ENCODE data around the gene KIDINS220. TPM values are rescaled to one million over a fixed set of nuclear protein-coding genes. Genes with fewer than 3 reads are reported as not detected.
A peak's percentile ranks its signal among the peaks of the same experiment; 100 is the strongest.

The KIDINS220 gene
- total RNA-seq, 1 experiment from 2014 or later: 29.3 TPM

- H4K5ac ChIP-seq (ENCODE audit: insufficient read length, low read depth, low read length): no peak overlapping the region
- Mint-ChIP-seq H3K9me3 (no peaks in the 10 kb centered on the region), H3K4me1 (peaks cover 9 to 14% of the 10 kb centered on the region in 2 experiments), H3K4me3 (peak overlapping the region; percentile 99), H3K27me3 (ENCODE audit: low read depth) (peaks cover 3% of the 10 kb centered on the region; the same call in 1 of the 2 replicates), H3K27ac (no peak overlapping the region), H3K36me3 (ENCODE audit: insufficient read depth in 1 of 3, low read depth in 3 of 3) (no peaks in the 10 kb centered on the region)
- H3K56ac ChIP-seq (ENCODE audit: insufficient read length, low read depth, low read length): no peak overlapping the region
- no peak overlapping the region for H4K8ac ChIP-seq (replicated peaks; ENCODE audit: insufficient read length, low read depth, low read length)
- no peak overlapping the region for H3K9ac ChIP-seq (ENCODE audit: extremely low read depth, insufficient read length, low read length)
- no peak overlapping the region for H2AK5ac ChIP-seq (ENCODE audit: insufficient read length, low read length)
- peak overlapping the region; percentile 67 for H3K4me2 ChIP-seq (ENCODE audit: insufficient read depth, insufficient read length, low read length)
- H4K20me1 ChIP-seq (ENCODE audit: control insufficient read depth, insufficient read depth, insufficient read length): no peaks in the 10 kb centered on the region
- no peaks in the 10 kb centered on the region for H3K79me1 ChIP-seq (ENCODE audit: insufficient read depth, low read depth, low read length, poor library complexity, severe bottlenecking)
- 0 out of 2 replicates have a peak, but pooled peaks cover 2% of the 10 kb centered on the region for H3K4me1 ChIP-seq (ENCODE audit: insufficient read depth, low read length)
- H3K27me3 ChIP-seq (ENCODE audit: insufficient read depth, low read length): no peaks in the 10 kb centered on the region
- H4K91ac ChIP-seq (ENCODE audit: insufficient read length, low read depth, low read length): no peak overlapping the region
- H2BK12ac ChIP-seq (ENCODE audit: insufficient read length, low read depth, low read length): no peak overlapping the region
- WGBS (ENCODE audit: extremely low coverage, insufficient read length, low lambda C conversion rate): no CpG with 5 or more reads among the region's 11 CpGs
- no peak overlapping the region for H2BK5ac ChIP-seq (ENCODE audit: insufficient read length, low read length)
- no peak overlapping the region for H3K14ac ChIP-seq (ENCODE audit: insufficient read depth, low read length)
- H3K23me2 ChIP-seq (ENCODE audit: insufficient read length, low read depth, low read length, poor library complexity, severe bottlenecking): peaks cover 5% of the 10 kb centered on the region
- H3K9me3 ChIP-seq (ENCODE audit: control insufficient read depth, low read depth, low read length): no peaks in the 10 kb centered on the region
- no peak overlapping the region for H2BK15ac ChIP-seq (ENCODE audit: low read depth, low read length)
- H2AFZ ChIP-seq (ENCODE audit: low read length): peak overlapping the region; percentile 59
- no peak overlapping the region for H3K23ac ChIP-seq (ENCODE audit: insufficient read length, low read depth, low read length)
- no peak overlapping the region for H2BK120ac ChIP-seq (ENCODE audit: low read depth, low read length, poor library complexity, severe bottlenecking)
- no peak for TF ChIP-seq CTCF (conservative IDR thresholded peaks at IDR 0.05)
- H2BK20ac ChIP-seq (ENCODE audit: low read depth, low read length, poor library complexity, severe bottlenecking): no peak overlapping the region
- DNase-seq: peak; percentile 72
- H3K27ac ChIP-seq (ENCODE audit: insufficient read length, low read depth, low read length): no peak overlapping the region
- H3T11ph ChIP-seq (ENCODE audit: low read length): no peak overlapping the region
- no peaks in the 10 kb centered on the region for H3K79me2 ChIP-seq (ENCODE audit: insufficient read depth, low read length)
- no peak overlapping the region for H3K4ac ChIP-seq (ENCODE audit: low read depth, low read length)
- no peak overlapping the region for H3K18ac ChIP-seq (ENCODE audit: insufficient read length, low read depth, low read length)
These were observed 355 bp upstream of the KIDINS220 start for GRCh38 chr2:8837795-8838140.
